K562 (cell line): ENCODE results near the gene TYROBP. TPM values are rescaled to one million over a fixed set of nuclear protein-coding genes. Genes with fewer than 3 reads are reported as not detected.

ENCODE experiments used
- ARNT ChIP-seq, 2 experiments: fragments of 450-650 bp; IDR thresholded peaks; 2 replicates each; pipeline ENCODE4 v1.6.1; 2016; ENCODE audit warnings: mild to moderate bottlenecking in 1 of 2
- HCFC1 ChIP-seq: IDR thresholded peaks from 2 replicates; pipeline ENCODE4 v1.6.1; 2012; ENCODE audit warnings: low read depth, low read length, improper control_type of control experiment
- HDAC1 ChIP-seq, 2 experiments: fragments of 450-650 bp; IDR thresholded peaks; 2 replicates each; pipeline ENCODE4 v1.6.1; 2016 to 2017; ENCODE audit warnings: inconsistent platforms in 1 of 2, mild to moderate bottlenecking in 1 of 2, moderate library complexity in 1 of 2
- MCM7 ChIP-seq, 2 experiments: fragments of 450-650 bp; IDR thresholded peaks; 2 replicates each; pipeline ENCODE4 v1.6.1; 2016 to 2018
- MEIS2 ChIP-seq: fragments of 450-650 bp; IDR thresholded peaks from 2 replicates; pipeline ENCODE4 v1.6.1; 2014; ENCODE audit warnings: mild to moderate bottlenecking; ENCODE audit not compliant: partially characterized antibody
- MNT ChIP-seq, 2 experiments: fragments of 450-650 bp; conservative IDR thresholded peaks; 2 replicates each; pipeline ENCODE4 v1.6.1; 2017; ENCODE audit warnings: mild to moderate bottlenecking in 2 of 2, moderate library complexity in 2 of 2
- NR0B1 ChIP-seq: fragments of 450-650 bp; IDR thresholded peaks from one replicate; pipeline ENCODE4 v1.6.1; 2018; ENCODE audit warnings: mild to moderate bottlenecking, moderate library complexity; ENCODE audit not compliant: partially characterized antibody
- PHF8 ChIP-seq: fragments of 200-600 bp; sonication (generic); IDR thresholded peaks from 2 replicates; pipeline ENCODE4 v1.6.1; 2012; ENCODE audit warnings: mixed run types, mild to moderate bottlenecking, inconsistent platforms, low read length, moderate library complexity, borderline replicate concordance
- RAD51 ChIP-seq: fragments of 450-650 bp; IDR thresholded peaks from 2 replicates; pipeline ENCODE4 v1.7.1; 2016; ENCODE audit warnings: low read depth, mild to moderate bottlenecking, borderline replicate concordance
- SUPT5H ChIP-seq: fragments of 450-650 bp; IDR thresholded peaks from 2 replicates; pipeline ENCODE4 v1.6.1; 2016
- TAF1 ChIP-seq: IDR thresholded peaks from 2 replicates; pipeline ENCODE4 v1.6.1; 2011; ENCODE audit warnings: mild to moderate bottlenecking, low read length, moderate library complexity; ENCODE audit not compliant: insufficient read depth, control insufficient read depth, severe bottlenecking; ENCODE audit errors: extremely low read depth
- TCFL5 ChIP-seq: fragments of 250-450 bp; sonication (Bioruptor Pico); conservative IDR thresholded peaks from 2 replicates; pipeline ENCODE4 v1.6.1; 2021; ENCODE audit warnings: mild to moderate bottlenecking, moderate library complexity, matching md5 sums
- ZNF140 ChIP-seq: fragments of 250-450 bp; sonication (Bioruptor Pico); IDR thresholded peaks from 2 replicates; pipeline ENCODE4 v1.8.0; 2021; ENCODE audit warnings: moderate library complexity, mild to moderate bottlenecking, inconsistent platforms
- ZNF263 ChIP-seq: sonication (generic); formaldehyde crosslinking; IDR thresholded peaks from 2 replicates; pipeline ENCODE4 v1.8.0; 2022; ENCODE audit warnings: mild to moderate bottlenecking, missing genetic modification reagents, borderline replicate concordance
- ZNF639 ChIP-seq, 2 experiments: fragments of 200-800 bp in 1 of 2; sonication (Bioruptor generic) in 1 of 2; sonication (generic) in 1 of 2; formaldehyde crosslinking in 1 of 2; IDR thresholded peaks in 1 of 2; conservative IDR thresholded peaks in 1 of 2; 2 replicates each; pipeline versions ENCODE4 v1.5.0 to v1.6.1; 2016 to 2020; ENCODE audit warnings: missing compliant biosample characterization in 1 of 2, missing genetic modification characterization in 1 of 2, missing genetic modification reagents in 1 of 2
- polyA plus RNA-seq, 8 experiments: library from polyadenylated mRNA; depleted of rRNA in 4 of 8; stranded (reverse) in 5 of 8; unstranded in 3 of 8; fragments of >200 nt; fragmentation: Nextera tagmentation in 2 of 8; fragmentation: Illumina TruSeq in 1 of 8; extraction: Ambion mirVana in 2 of 8; extraction: Trizol in 1 of 8; gene quantifications; 2 replicates each; pipeline versions ENCODE4 v1.2.1 to v1.2.3, GENCODE V29; 2011 to 2014; ENCODE audit warnings: inconsistent platforms in 1 of 8, missing spikeins in 1 of 8
- total RNA-seq, 7 experiments: library from RNA; depleted of rRNA in 6 of 7; stranded (reverse); fragments of >200 nt in 6 of 7; fragmentation: Illumina TruSeq in 2 of 7; extraction: Trizol in 2 of 7; gene quantifications; 2 replicates each; pipeline versions ENCODE4 v1.2.1 to v1.2.3, GENCODE V29; 2011 to 2021; ENCODE audit warnings: low replicate concordance in 1 of 7
- TF ChIP-seq, protein P1 (sequence below): fragments of 450-650 bp; IDR thresholded peaks from 2 replicates; pipeline ENCODE4 v1.6.1; 2014; ENCODE audit warnings: low read depth, mild to moderate bottlenecking, moderate library complexity, borderline replicate concordance
- TF ChIP-seq, protein P2 (sequence below), 2 experiments: IDR thresholded peaks; 2 replicates each; pipeline ENCODE4 v1.6.1; 2011; ENCODE audit warnings: borderline replicate concordance in 1 of 2, control low read depth in 1 of 2, low read depth in 1 of 2, low read length in 1 of 2, mild to moderate bottlenecking in 1 of 2, mixed read lengths in 1 of 2, moderate library complexity in 1 of 2; ENCODE audit not compliant: insufficient read depth in 1 of 2, insufficient read length in 1 of 2, poor library complexity in 1 of 2, severe bottlenecking in 1 of 2; ENCODE audit errors: extremely low read depth in 1 of 2

Gene TYROBP
- total and polyA plus RNA-seq, 9 of the 15 experiments (the other 6 are each of a cell fraction or from before 2014, with no cell fraction given) = 0.72 to 8.2 (median 2.4) TPM

- TF ChIP-seq, protein P1, sequence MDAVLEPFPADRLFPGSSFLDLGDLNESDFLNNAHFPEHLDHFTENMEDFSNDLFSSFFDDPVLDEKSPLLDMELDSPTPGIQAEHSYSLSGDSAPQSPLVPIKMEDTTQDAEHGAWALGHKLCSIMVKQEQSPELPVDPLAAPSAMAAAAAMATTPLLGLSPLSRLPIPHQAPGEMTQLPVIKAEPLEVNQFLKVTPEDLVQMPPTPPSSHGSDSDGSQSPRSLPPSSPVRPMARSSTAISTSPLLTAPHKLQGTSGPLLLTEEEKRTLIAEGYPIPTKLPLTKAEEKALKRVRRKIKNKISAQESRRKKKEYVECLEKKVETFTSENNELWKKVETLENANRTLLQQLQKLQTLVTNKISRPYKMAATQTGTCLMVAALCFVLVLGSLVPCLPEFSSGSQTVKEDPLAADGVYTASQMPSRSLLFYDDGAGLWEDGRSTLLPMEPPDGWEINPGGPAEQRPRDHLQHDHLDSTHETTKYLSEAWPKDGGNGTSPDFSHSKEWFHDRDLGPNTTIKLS = peak; percentile 92
- TF ChIP-seq NR0B1 = no peak
- 0 out of 4 replicates have a peak, but pooled peaks of 1 of the 2 experiments have one; percentile 7 for TF ChIP-seq HDAC1 (IDR thresholded peaks at IDR 0.05)
- no peak for TF ChIP-seq MCM7 (IDR thresholded peaks at IDR 0.05)
- TF ChIP-seq ARNT (IDR thresholded peaks at IDR 0.05) = peak in 1 of 2 experiments; percentile 85; a peak in 2 of 4 replicates
- peak; percentile 95 for TF ChIP-seq ZNF263 (CRISPR knock-in tag)
- peak; percentile 76; the same call in 1 of the 2 replicates for TF ChIP-seq PHF8
- TF ChIP-seq MEIS2 = peak; percentile 95
- no peak for TF ChIP-seq TAF1
- TF ChIP-seq, protein P2, sequence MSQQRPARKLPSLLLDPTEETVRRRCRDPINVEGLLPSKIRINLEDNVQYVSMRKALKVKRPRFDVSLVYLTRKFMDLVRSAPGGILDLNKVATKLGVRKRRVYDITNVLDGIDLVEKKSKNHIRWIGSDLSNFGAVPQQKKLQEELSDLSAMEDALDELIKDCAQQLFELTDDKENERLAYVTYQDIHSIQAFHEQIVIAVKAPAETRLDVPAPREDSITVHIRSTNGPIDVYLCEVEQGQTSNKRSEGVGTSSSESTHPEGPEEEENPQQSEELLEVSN (IDR thresholded peaks at IDR 0.05; ENCODE audit: borderline replicate concordance in 1 of 2, extremely low read depth in 1 of 2, insufficient read depth in 1 of 2, insufficient read length in 1 of 2, low read depth in 1 of 2, low read length in 1 of 2, poor library complexity in 1 of 2, severe bottlenecking in 1 of 2) = peak in 1 of 2 experiments; percentile 66
- TF ChIP-seq TCFL5 = no peak
- no peak for TF ChIP-seq ZNF140
- no peak; a peak in 1 of 4 replicates for TF ChIP-seq ZNF639 (CRISPR knock-in tag; conservative IDR thresholded peaks at IDR 0.05 in 1 of 2, IDR thresholded peaks at IDR 0.05 in 1 of 2)
- peak; percentile 67 for TF ChIP-seq SUPT5H
- peak; percentile 93 to 95 for TF ChIP-seq MNT (conservative IDR thresholded peaks at IDR 0.05)
- TF ChIP-seq RAD51 = peak; percentile 39; the same call in 1 of the 2 replicates
- TF ChIP-seq HCFC1 = peak; percentile 97
These were observed 23.2 kb upstream of the TYROBP start (continued) for GRCh38 chr19:35931161-35931873.
